GM23338 (cell line): ENCODE results near the gene KMT2E. TPM values are rescaled to one million over a fixed set of nuclear protein-coding genes. Genes with fewer than 3 reads are reported as not detected.

Source experiments
- ATAC-seq: fragments of 200-7000 bp; cut with Tn5 transposase; 3 replicates; pipeline ENCODE4 v1.9.1; 2020
- DNase-seq: peaks from one replicate; pipeline ENCODE4 v3.0.0-alpha.2; 2015; ENCODE audit warnings: low spot score
- H2AFZ ChIP-seq: fragments of 200-600 bp; sonication (generic); 2 replicates; pipeline ENCODE4 v1.8.0; 2016; ENCODE audit warnings: antibody characterized with exemption, mild to moderate bottlenecking, moderate library complexity
- H3F3A ChIP-seq: fragments of 200-600 bp; sonication (generic); replicated peaks from 2 replicates; pipeline ENCODE4 v1.8.0; 2017; ENCODE audit warnings: antibody characterized with exemption, mixed run types, low read depth
- H3K27ac ChIP-seq: fragments of 200-600 bp; sonication (generic); 2 replicates; pipeline ENCODE4 v1.6.1; 2016; ENCODE audit warnings: low read depth
- H3K27me3 ChIP-seq: fragments of 200-600 bp; sonication (generic); 2 replicates; pipeline ENCODE4 v1.8.0; 2016; ENCODE audit warnings: mild to moderate bottlenecking, mixed run types, moderate library complexity; ENCODE audit not compliant: insufficient read depth
- H3K36me3 ChIP-seq: fragments of 200-600 bp; sonication (generic); 2 replicates; pipeline ENCODE4 v1.8.0; 2016; ENCODE audit warnings: mild to moderate bottlenecking; ENCODE audit not compliant: insufficient read depth
- H3K4me1 ChIP-seq: fragments of 200-600 bp; sonication (generic); 2 replicates; pipeline ENCODE4 v1.8.0; 2016; ENCODE audit warnings: mild to moderate bottlenecking, moderate library complexity; ENCODE audit not compliant: insufficient read depth
- H3K4me2 ChIP-seq: fragments of 200-600 bp; sonication (generic); 2 replicates; pipeline ENCODE4 v1.7.1; 2017; ENCODE audit warnings: mixed run types
- H3K4me3 ChIP-seq: fragments of 200-600 bp; sonication (generic); 2 replicates; pipeline ENCODE4 v1.6.1; 2016; ENCODE audit warnings: mixed run types
- H3K79me2 ChIP-seq: fragments of 200-600 bp; sonication (generic); replicated peaks from 2 replicates; pipeline ENCODE4 v1.8.0; 2017; ENCODE audit warnings: mild to moderate bottlenecking; ENCODE audit not compliant: insufficient read depth
- H3K9me2 ChIP-seq: fragments of 200-600 bp; sonication (generic); 2 replicates; pipeline ENCODE4 v1.8.0; 2017; ENCODE audit not compliant: insufficient read depth
- H4K20me1 ChIP-seq: fragments of 200-600 bp; sonication (generic); replicated peaks from 2 replicates; pipeline ENCODE4 v1.8.0; 2017; ENCODE audit warnings: mild to moderate bottlenecking; ENCODE audit not compliant: insufficient read depth
- H3K27ac Mint-ChIP-seq: 2 replicates; pipeline ENCODE4 v1.8.0; 2020; ENCODE audit warnings: inconsistent platforms, mild to moderate bottlenecking, moderate library complexity, mixed read lengths
- H3K27me3 Mint-ChIP-seq: 3 replicates; pipeline ENCODE4 v1.8.0; 2022; ENCODE audit warnings: low read depth, mild to moderate bottlenecking, moderate library complexity, mixed read lengths, inconsistent platforms; ENCODE audit not compliant: insufficient read depth, poor library complexity
- H3K36me3 Mint-ChIP-seq: 3 replicates; pipeline ENCODE4 v1.8.0; 2021; ENCODE audit warnings: low read depth, mild to moderate bottlenecking, inconsistent platforms, moderate library complexity, mixed read lengths
- H3K4me1 Mint-ChIP-seq: 3 replicates; pipeline ENCODE4 v1.8.0; 2020; ENCODE audit warnings: mild to moderate bottlenecking, inconsistent platforms, mixed read lengths
- H3K4me3 Mint-ChIP-seq: 3 replicates; pipeline ENCODE4 v1.8.0; 2021; ENCODE audit warnings: moderate library complexity, mild to moderate bottlenecking, inconsistent platforms, mixed read lengths
- H3K9me3 Mint-ChIP-seq: 3 replicates; pipeline ENCODE4 v1.8.0; 2020; ENCODE audit warnings: moderate library complexity, mild to moderate bottlenecking, inconsistent platforms, mixed read lengths
- CREB1 ChIP-seq: fragments of 250-450 bp; sonication (Bioruptor Pico); IDR thresholded peaks from 2 replicates; pipeline ENCODE4 v1.5.0; 2020; ENCODE audit warnings: low read depth, mild to moderate bottlenecking, moderate library complexity
- EZH2 ChIP-seq: fragments of 200-600 bp; sonication (generic); IDR thresholded peaks from one replicate; pipeline ENCODE4 v1.8.0; 2017; ENCODE audit warnings: antibody characterized with exemption, mild to moderate bottlenecking, low read depth; ENCODE audit not compliant: unreplicated experiment
- EZH2phosphoT487 ChIP-seq: fragments of 200-600 bp; sonication (generic); IDR thresholded peaks from one replicate; pipeline ENCODE4 v1.8.1; 2018; ENCODE audit warnings: antibody characterized with exemption; ENCODE audit not compliant: unreplicated experiment
- NANOG ChIP-seq: IDR thresholded peaks from 2 replicates; pipeline ENCODE4 v1.6.1; 2016; ENCODE audit warnings: antibody characterized with exemption, borderline replicate concordance
- STAT1 ChIP-seq: IDR thresholded peaks from one replicate; pipeline ENCODE4 v1.6.1; 2016; ENCODE audit warnings: antibody characterized with exemption; ENCODE audit not compliant: unreplicated experiment
- ZNF331 ChIP-seq: fragments of 250-450 bp; sonication (Bioruptor Pico); IDR thresholded peaks from 2 replicates; pipeline ENCODE4 v1.5.0; 2020; ENCODE audit warnings: low read depth, mild to moderate bottlenecking, moderate library complexity
- ZNF462 ChIP-seq: fragments of 250-450 bp; sonication (Bioruptor Pico); IDR thresholded peaks from 2 replicates; pipeline ENCODE4 v1.5.0; 2020; ENCODE audit warnings: mild to moderate bottlenecking, moderate library complexity
- polyA plus RNA-seq: library from polyadenylated mRNA; unstranded; fragments of >200 nt; fragmentation: Nextera tagmentation; extraction: Ambion mirVana; gene quantifications from 2 replicates; pipeline ENCODE4 v1.2.1, GENCODE V29; 2016
- total RNA-seq: library from RNA; depleted of rRNA; stranded (reverse); fragments of >200 nt; shearing (Covaris generic); gene quantifications from 2 replicates; pipeline ENCODE4 v1.2.3, GENCODE V29; 2014

KMT2E gene
- total and polyA plus RNA-seq, 2 experiments from 2014 or later, result 50.2 to 70.9 TPM

GRCh38 chr7:105086850-105087249 is 72.8 kb downstream of the KMT2E start (continued):
- TF ChIP-seq ZNF462 (CRISPR knock-in tag) (no peak), NANOG (no peak), EZH2phosphoT487 (no peak), CREB1 (CRISPR knock-in tag) (no peak)

- Histone ChIP-seq H2AFZ (no peak overlapping the region), H4K20me1 (peaks cover 7% of the 10 kb centered on the region), H3K27me3 (no peaks in the 10 kb centered on the region), H3K4me3 (no peak overlapping the region), H3F3A (0 out of 2 replicates have a peak, but pooled peaks cover 3% of the 10 kb centered on the region), H3K27ac (no peak overlapping the region), H3K36me3 (0 out of 2 replicates have a peak, but pooled peaks cover 13% of the 10 kb centered on the region), H3K4me1 (no peaks in the 10 kb centered on the region), H3K9me2 (no peaks in the 10 kb centered on the region), H3K4me2 (no peak overlapping the region), H3K79me2 (no peaks in the 10 kb centered on the region)
- ATAC-seq (no peak), DNase-seq (no peak)
- Mint-ChIP-seq H3K27ac (no peak overlapping the region), H3K4me3 (no peak overlapping the region), H3K27me3 (peaks cover 2% of the 10 kb centered on the region), H3K9me3 (no peaks in the 10 kb centered on the region), H3K4me1 (no peaks in the 10 kb centered on the region), H3K36me3 (peaks cover 38% of the 10 kb centered on the region)
- no peak for TF ChIP-seq ZNF331 (CRISPR knock-in tag)
- no peak for TF ChIP-seq EZH2phosphoT487
- no peak for TF ChIP-seq CREB1 (CRISPR knock-in tag)
- TF ChIP-seq ZNF462 (CRISPR knock-in tag), result no peak
- no peak for TF ChIP-seq EZH2
- TF ChIP-seq STAT1, result no peak
These were observed 74.0 kb downstream of the KMT2E start for GRCh38 chr7:105087981-105088380.
